GM19238 (cell line): ENCODE results near the gene FMN1.
"Not testable (repeated sequence)": the region's sequence is repeated elsewhere in the genome, so short reads cannot be mapped to it uniquely, and the experiment has no call there.

Experiments
- DNase-seq: peaks from one replicate; pipeline ENCODE4 v3.0.0; 2011; ENCODE audit warnings: low spot score; ENCODE audit not compliant: insufficient read length

Gene FMN1

DNA sequence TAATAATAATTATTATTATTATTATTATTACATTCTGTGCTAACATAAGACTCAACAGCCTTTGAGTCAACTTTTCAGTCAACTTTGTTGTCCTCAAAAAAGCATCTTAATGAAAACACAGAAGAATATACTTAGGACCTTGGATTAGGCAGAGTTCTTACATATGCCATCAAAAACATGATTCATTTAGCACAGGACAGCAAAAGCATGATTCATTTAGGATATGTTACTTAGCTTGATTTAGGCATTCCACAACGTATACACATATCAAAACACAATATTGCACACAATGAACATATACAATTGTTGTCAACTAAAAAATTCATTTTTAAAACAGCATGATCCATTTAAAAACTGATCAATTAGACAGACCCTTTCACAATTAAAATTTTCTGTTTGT, 213.0 kb downstream of the FMN1 start:
- no peak for DNase-seq

- DNase-seq: no peak
Measured at GRCh38 chr15:32979710-32980109, 214.8 kb downstream of the FMN1 start.

DNA sequence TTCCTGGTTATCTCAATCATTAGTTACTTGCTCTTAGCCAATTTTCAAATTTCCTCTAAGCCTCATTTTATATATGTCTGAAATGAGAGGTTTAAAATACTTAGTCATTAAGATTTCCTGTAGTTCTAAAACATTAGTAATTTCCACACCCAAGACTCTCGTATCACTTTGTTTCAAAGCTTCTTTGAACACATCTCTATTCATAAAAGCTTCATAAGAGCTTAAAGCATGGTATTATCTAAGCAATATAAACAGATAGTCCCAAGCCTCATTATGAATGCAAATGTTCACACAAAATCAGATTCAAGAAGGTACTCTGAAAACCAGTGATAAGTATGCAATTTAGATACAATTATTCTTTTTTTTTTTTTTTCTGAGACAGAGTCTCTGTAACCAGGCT, 217.0 kb downstream of the FMN1 start:
- no peak for DNase-seq

DNA sequence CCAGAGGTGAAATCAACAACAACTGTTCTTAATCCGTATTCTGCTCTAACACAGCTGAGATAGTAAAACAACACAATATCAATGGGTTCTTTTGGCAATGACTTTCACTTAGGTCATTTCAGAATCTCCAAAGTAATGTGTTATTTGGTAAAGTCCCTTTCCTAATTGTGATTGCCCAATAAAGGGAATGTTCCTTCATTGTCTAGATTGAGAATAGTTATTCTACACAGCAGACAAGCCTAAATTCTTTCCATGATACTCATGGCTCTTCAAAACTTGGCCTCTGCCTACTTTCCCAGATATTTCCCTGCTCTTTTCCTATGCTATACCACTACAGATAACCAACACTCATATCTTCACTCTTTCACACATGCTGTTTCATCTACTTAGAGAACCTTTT, 219.8 kb downstream of the FMN1 start:
- no peak for DNase-seq

DNA sequence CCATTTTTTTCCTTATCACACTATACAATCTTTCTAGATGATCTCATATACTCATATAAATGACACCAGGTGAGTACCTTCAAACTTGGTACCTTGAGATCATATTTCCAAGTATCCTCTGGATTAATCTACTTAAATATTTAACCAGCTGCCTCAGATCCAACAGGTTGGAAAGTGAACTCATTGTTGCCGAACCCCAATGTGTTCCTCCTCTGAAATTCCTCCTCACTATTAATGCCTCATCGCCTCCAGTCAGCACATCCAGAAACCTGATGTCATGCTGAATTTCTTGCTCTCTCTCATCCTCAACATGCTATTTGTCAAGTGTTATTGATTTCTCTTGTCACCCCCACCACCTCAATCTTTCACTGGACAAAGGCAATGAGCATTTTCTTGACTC, 221.8 kb downstream of the FMN1 start:
- DNase-seq: no peak

- no peak for DNase-seq
Measured at GRCh38 chr15:32970847-32971246, 223.7 kb downstream of the FMN1 start.

DNA sequence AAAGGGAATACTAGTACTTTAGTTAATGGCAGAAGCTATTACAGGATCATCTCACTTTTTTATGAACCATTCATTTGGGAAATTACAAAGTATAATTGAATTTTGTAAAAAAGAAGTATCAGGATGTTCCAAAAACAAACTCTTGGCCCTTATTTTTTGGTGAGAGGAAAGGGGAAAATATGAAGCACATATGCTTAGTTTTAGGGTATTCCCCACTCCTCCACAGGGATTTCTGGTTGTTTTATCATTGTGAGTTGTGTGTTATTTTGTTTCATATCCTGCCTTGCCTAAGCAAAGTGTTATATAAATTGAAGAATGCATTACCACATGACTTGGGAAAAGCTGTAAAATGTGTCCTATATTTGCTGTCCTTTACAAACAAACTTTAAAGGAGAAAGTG, 227.0 kb downstream of the FMN1 start:
- no peak for DNase-seq

GRCh38 chr15:32966512-32966911, 228.0 kb downstream of the FMN1 start:
- no peak for DNase-seq

DNA sequence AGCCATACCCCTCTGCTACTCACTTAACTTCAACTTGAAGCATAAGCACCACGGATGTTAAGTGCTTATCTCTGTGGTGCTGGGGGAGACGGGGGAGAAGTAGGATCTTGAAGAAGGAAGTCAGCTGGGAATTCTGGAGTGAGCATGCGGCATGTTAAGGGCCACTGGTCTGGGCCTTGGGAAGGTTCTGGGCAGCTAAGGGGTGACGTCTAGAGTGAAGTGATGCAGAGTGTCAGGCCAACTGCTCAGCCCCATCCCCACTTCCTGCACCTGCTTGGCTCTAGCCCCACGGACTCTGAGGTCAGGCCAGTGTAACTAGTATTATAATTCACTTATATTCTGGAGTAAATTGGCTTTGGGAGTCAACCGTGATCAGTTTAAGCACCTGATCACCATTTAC, 228.6 kb downstream of the FMN1 start:
- DNase-seq: no peak

GRCh38 chr15:32959077-32959476, 235.4 kb downstream of the FMN1 start:
- no peak for DNase-seq

GRCh38 chr15:32957219-32957618, 237.3 kb downstream of the FMN1 start:
- no peak for DNase-seq

GRCh38 chr15:32956711-32957110, 237.8 kb downstream of the FMN1 start:
- DNase-seq: no peak

- no peak for DNase-seq
Measured at GRCh38 chr15:32956006-32956405, 238.5 kb downstream of the FMN1 start.

DNA sequence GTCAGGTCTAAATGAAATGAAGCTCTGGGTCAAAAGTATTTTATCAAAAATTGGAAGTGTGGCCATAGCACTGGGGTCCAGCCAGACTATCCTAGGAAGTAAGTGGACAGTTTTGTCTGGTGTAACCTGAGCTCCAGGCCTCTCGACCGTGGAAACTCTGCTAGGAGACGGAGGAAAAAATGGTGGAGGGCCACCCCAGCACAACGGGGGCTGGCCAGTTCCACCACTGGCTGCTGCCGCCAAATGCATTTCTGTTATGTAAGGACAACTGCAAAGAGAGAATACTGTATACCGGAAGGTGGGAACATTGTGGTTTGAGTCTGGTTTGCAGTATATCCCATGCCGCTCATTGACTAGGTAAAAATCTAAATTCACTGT, 241.0 kb downstream of the FMN1 start:
- no peak for DNase-seq

DNA sequence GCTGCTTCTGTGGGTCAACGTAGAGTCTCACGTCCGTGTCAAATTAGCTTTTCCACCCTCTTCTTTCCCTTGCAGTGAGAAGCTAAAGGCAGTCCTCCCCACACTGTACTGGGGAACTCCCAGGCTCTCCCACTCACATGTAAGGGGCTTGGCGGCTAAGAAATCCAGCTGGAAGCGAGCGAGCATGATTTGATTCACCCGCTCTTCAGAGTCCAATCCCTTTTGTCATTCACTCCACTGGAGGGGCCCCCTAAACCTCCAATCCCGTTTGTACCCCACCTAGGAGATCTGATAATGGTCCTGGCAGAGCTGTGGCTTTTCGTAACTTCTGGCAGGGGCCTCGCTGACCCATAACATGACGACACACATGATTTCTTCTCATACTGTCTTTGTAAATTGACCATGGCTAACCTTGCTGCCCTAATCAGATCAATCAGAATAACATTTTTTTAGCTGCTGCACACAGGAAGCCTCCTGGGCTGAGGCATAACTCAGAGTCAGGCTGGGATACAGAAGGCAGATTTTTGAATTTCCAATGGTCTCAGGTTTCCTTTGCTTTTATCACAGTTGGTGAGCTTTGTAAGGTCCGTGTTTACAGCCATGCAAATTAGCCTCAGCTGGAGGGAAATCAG, 241.5 kb downstream of the FMN1 start:
- no peak for DNase-seq

GRCh38 chr15:32951736-32952464, 242.6 kb downstream of the FMN1 start:
- DNase-seq: no peak

DNA sequence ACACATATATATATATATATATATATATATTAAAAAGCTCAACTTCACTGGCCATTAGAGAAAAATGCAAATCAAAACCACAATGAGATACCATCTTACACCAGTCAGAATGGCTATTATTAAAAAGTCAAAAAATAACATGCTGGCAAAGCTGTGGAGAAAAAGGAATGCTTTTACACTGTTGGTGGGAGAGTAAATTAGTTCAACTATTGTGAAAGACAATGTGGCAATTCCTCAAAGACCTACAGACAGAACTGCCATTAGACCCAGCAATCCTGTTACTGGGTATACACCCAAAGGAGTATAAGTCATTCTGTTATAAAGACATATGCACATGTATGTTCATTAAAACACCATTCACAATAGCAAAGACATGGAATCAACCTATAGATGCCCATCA, 244.5 kb downstream of the FMN1 start:
- not testable (repeated sequence) for DNase-seq

DNA sequence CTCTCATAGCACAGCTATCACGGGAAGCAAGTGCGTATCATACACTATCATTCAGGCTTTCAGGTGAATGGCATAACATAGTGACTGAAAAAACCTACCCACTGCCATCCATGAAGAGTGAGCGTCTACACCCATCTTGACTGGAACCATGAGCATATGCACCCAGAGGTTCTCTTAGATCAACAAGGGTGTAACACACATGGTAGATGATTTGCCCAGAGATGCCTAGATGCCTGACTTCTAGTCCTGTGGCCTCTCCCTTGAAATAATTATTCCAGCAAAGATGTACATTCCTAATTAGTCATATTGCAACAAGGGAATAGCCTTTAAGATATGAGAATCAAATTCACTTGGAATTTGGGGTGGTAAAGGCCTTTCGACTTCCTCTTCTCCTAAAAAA, 248.3 kb downstream of the FMN1 start:
- DNase-seq: no peak

GRCh38 chr15:32944431-32944830, 250.1 kb downstream of the FMN1 start:
- DNase-seq: no peak

DNA sequence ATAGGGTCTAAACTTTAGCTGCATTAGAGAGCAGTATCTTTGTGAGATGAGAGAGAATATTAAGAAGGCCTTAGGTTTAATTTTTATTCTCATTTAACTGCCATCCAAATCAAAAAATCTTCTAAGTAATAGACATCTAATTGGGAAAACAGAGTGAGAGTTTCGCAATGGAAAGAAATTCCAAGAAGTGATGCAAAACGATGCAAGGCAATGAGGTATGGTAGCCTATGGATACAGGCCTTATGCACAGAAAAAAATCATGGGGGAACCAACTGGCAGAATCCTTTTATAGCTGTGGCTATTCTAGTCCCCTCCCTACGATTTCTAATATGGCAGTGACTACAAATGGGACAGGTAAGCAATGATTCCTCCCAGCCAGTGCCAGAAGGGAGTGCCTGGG, 250.8 kb downstream of the FMN1 start:
- DNase-seq: no peak

DNA sequence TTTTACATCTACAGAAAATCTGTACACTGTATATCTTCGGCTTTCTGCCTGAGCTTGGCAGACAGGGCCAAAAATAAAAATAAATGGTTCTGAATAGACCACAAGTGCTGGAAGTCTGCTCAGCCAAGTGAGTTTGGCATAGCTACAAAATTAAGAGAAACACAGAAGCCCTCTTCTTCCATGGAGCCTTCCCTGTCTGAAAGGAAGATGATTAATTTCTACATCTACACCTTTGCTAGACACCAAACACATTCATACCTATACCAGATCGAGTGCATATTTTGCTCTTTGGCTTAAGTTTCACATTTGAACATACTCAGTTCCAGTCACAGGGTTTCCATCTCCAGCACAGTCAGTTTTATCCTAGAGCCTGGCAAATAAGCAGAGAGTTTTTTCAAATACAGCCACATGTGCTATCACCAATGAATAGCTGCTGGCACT, 252.1 kb downstream of the FMN1 start:
- no peak for DNase-seq

- no peak for DNase-seq
Measured at GRCh38 chr15:32941823-32942222, 252.7 kb downstream of the FMN1 start.

GRCh38 chr15:32936976-32937375, 257.5 kb downstream of the FMN1 start:
- DNase-seq: no peak
